Trophoblast cell (in vitro differentiated cells and primary cell): ENCODE results near the gene RRP9.

Source experiments
- DNase-seq, 2 donors: peaks; one replicate each; pipeline ENCODE4 v3.0.0-alpha.2; 2016
- H2AFZ ChIP-seq: 2 replicates; pipeline ENCODE4 v1.6.1; 2013; ENCODE audit warnings: low read length, moderate library complexity, mild to moderate bottlenecking; ENCODE audit not compliant: insufficient read depth, poor library complexity
- H2AK5ac ChIP-seq: 2 replicates; pipeline ENCODE4 v1.6.1; 2013; ENCODE audit warnings: mild to moderate bottlenecking, low read length
- H2BK120ac ChIP-seq: 2 replicates; pipeline ENCODE4 v1.6.1; 2013; ENCODE audit warnings: low read length, mild to moderate bottlenecking, moderate library complexity; ENCODE audit not compliant: insufficient read depth, poor library complexity
- H2BK12ac ChIP-seq: 2 replicates; pipeline ENCODE4 v1.6.1; 2013; ENCODE audit warnings: mild to moderate bottlenecking, low read length, moderate library complexity
- H2BK5ac ChIP-seq: 2 replicates; pipeline ENCODE4 v1.6.1; 2013; ENCODE audit warnings: low read length, low read depth, moderate library complexity, mild to moderate bottlenecking; ENCODE audit not compliant: poor library complexity
- H3K14ac ChIP-seq: 2 replicates; pipeline ENCODE4 v1.6.1; 2013; ENCODE audit warnings: mild to moderate bottlenecking, low read length
- H3K18ac ChIP-seq: 2 replicates; pipeline ENCODE4 v1.6.1; 2013; ENCODE audit warnings: mild to moderate bottlenecking, low read length
- H3K23ac ChIP-seq: 2 replicates; pipeline ENCODE4 v1.6.1; 2013; ENCODE audit warnings: low read length
- H3K27ac ChIP-seq: 2 replicates; pipeline ENCODE4 v1.5.1; 2013; ENCODE audit warnings: low read depth, mild to moderate bottlenecking, inconsistent platforms, low read length, moderate library complexity
- H3K27me3 ChIP-seq: 2 replicates; pipeline ENCODE4 v1.6.1; 2013; ENCODE audit warnings: inconsistent platforms, mild to moderate bottlenecking, low read length, moderate library complexity; ENCODE audit not compliant: insufficient read depth
- H3K36me3 ChIP-seq, 2 experiments: 1 replicate in 1 of 2; 2 replicates in 1 of 2; pipeline ENCODE4 v1.6.1; 2013; ENCODE audit warnings: low read length in 2 of 2, mild to moderate bottlenecking in 2 of 2, moderate library complexity in 1 of 2; ENCODE audit not compliant: insufficient read depth in 2 of 2, control insufficient read depth in 1 of 2
- H3K4ac ChIP-seq: 2 replicates; pipeline ENCODE4 v1.6.1; 2013; ENCODE audit warnings: low read depth, mild to moderate bottlenecking, low read length, moderate library complexity
- H3K4me1 ChIP-seq, 2 experiments: 1 replicate in 1 of 2; 2 replicates in 1 of 2; pipeline ENCODE4 v1.6.1; 2013; ENCODE audit warnings: low read length in 2 of 2, mild to moderate bottlenecking in 2 of 2, moderate library complexity in 1 of 2; ENCODE audit not compliant: insufficient read depth in 2 of 2, control insufficient read depth in 1 of 2
- H3K4me2 ChIP-seq: 2 replicates; pipeline ENCODE4 v1.6.1; 2013; ENCODE audit warnings: inconsistent platforms, mild to moderate bottlenecking, low read length, moderate library complexity
- H3K4me3 ChIP-seq: 2 replicates; pipeline ENCODE4 v1.5.1; 2013; ENCODE audit warnings: mild to moderate bottlenecking, low read depth, low read length, inconsistent platforms
- H3K79me1 ChIP-seq: one replicate; pipeline ENCODE4 v1.6.1; 2013; ENCODE audit warnings: low read length
- H3K79me2 ChIP-seq: 2 replicates; pipeline ENCODE4 v1.6.1; 2013; ENCODE audit warnings: low read length, mild to moderate bottlenecking; ENCODE audit not compliant: control insufficient read depth, insufficient read depth, poor library complexity
- H3K9ac ChIP-seq: 2 replicates; pipeline ENCODE4 v1.6.1; 2013; ENCODE audit warnings: mild to moderate bottlenecking, low read length
- H3K9me3 ChIP-seq: 2 replicates; pipeline ENCODE4 v1.6.1; 2013; ENCODE audit warnings: low read depth, mild to moderate bottlenecking, control low read depth, inconsistent platforms, low read length; ENCODE audit not compliant: insufficient read depth
- H4K12ac ChIP-seq: 2 replicates; pipeline ENCODE4 v1.6.1; 2013; ENCODE audit warnings: low read depth, mild to moderate bottlenecking, low read length, moderate library complexity
- H4K8ac ChIP-seq: 2 replicates; pipeline ENCODE4 v1.6.1; 2013; ENCODE audit warnings: low read depth, mild to moderate bottlenecking, low read length, moderate library complexity
- H4K91ac ChIP-seq: one replicate; pipeline ENCODE4 v1.6.1; 2013; ENCODE audit warnings: low read depth, mild to moderate bottlenecking, low read length, moderate library complexity
- WGBS: extraction: QIAGEN DNeasy Blood & Tissue Kit; methylation state at CpG from one replicate; pipeline ENCODE4 v1.1.7; 2013; ENCODE audit warnings: missing lambda C conversion rate; ENCODE audit not compliant: insufficient read length, insufficient coverage; ENCODE audit errors: extremely low coverage; 5-methylcytosine and 5-hydroxymethylcytosine counted together

Gene RRP9

GRCh38 chr3:51950899-51951298 lies 9.2 kb upstream of the RRP9 start:
- Histone ChIP-seq H3K79me1 (no peaks in the 10 kb centered on the region), H3K79me2 (no peaks in the 10 kb centered on the region), H3K4ac (no peak overlapping the region), H3K4me3 (no peak overlapping the region), H3K27me3 (peaks cover 19% of the 10 kb centered on the region), H3K4me1 (peaks cover 6 to 8% of the 10 kb centered on the region in 2 experiments), H3K14ac (no peak overlapping the region), H3K23ac (no peak overlapping the region), H2AFZ (no peak overlapping the region), H2BK12ac (no peak overlapping the region), H3K4me2 (no peak overlapping the region), H3K27ac (no peak overlapping the region), H2BK5ac (no peak overlapping the region), H4K91ac (no peak overlapping the region), H3K9me3 (peaks cover 2% of the 10 kb centered on the region), H2AK5ac (no peak overlapping the region), H3K18ac (no peak overlapping the region), H3K9ac (no peak overlapping the region), H3K36me3 (no peaks in the 10 kb centered on the region), H4K8ac (no peak overlapping the region), H2BK120ac (no peak overlapping the region), H4K12ac (no peak overlapping the region)
- WGBS, result no CpG with 5 or more reads among the region's 2 CpGs
- DNase-seq, result no peak

- no CpG with 5 or more reads among the region's 5 CpGs for WGBS
- Histone ChIP-seq H3K9ac (no peak overlapping the region), H3K4me2 (no peak overlapping the region)
Observed at GRCh38 chr3:51949121-51949520, 7.4 kb upstream of the RRP9 start.

GRCh38 chr3:51948016-51948580 lies 6.4 kb upstream of the RRP9 start:
- H4K91ac ChIP-seq, result no peak overlapping the region
- no peak overlapping the region for H3K4me2 ChIP-seq
- H3K9ac ChIP-seq, result no peak overlapping the region
- no peak overlapping the region for H2AFZ ChIP-seq
- no peaks in the 10 kb centered on the region for H3K9me3 ChIP-seq
- no peaks in the 10 kb centered on the region for H3K4me1 ChIP-seq
- no peak overlapping the region for H3K18ac ChIP-seq
- no peaks in the 10 kb centered on the region for H3K79me1 ChIP-seq
- no peak overlapping the region for H2BK120ac ChIP-seq
- H4K8ac ChIP-seq, result no peak overlapping the region
- H2BK5ac ChIP-seq, result no peak overlapping the region
- H2AK5ac ChIP-seq, result no peak overlapping the region
- no peaks in the 10 kb centered on the region for H3K27me3 ChIP-seq
- no peaks in the 10 kb centered on the region for H3K79me2 ChIP-seq
- no peak overlapping the region for H3K4me3 ChIP-seq
- no peak for DNase-seq
- H3K36me3 ChIP-seq, result no peaks in the 10 kb centered on the region
- H3K27ac ChIP-seq, result no peak overlapping the region
- H3K4ac ChIP-seq, result no peak overlapping the region
- no peak overlapping the region for H3K23ac ChIP-seq
- H3K14ac ChIP-seq, result no peak overlapping the region
- WGBS, result no CpG with 5 or more reads among the region's 10 CpGs
- no peak overlapping the region for H2BK12ac ChIP-seq
- H4K12ac ChIP-seq, result no peak overlapping the region

More at GRCh38 chr3:51949121-51949520, 7.4 kb upstream of the RRP9 start:
- Histone ChIP-seq H3K36me3 (no peaks in the 10 kb centered on the region), H3K79me2 (no peaks in the 10 kb centered on the region), H3K27ac (no peak overlapping the region), H3K14ac (no peak overlapping the region), H2BK12ac (no peak overlapping the region), H3K9me3 (no peaks in the 10 kb centered on the region), H4K91ac (no peak overlapping the region), H3K27me3 (peaks cover 8% of the 10 kb centered on the region), H3K23ac (no peak overlapping the region), H3K18ac (no peak overlapping the region), H3K4me3 (no peak overlapping the region), H2BK120ac (no peak overlapping the region), H2AFZ (no peak overlapping the region), H2BK5ac (no peak overlapping the region), H3K4ac (no peak overlapping the region), H3K79me1 (no peaks in the 10 kb centered on the region), H4K8ac (no peak overlapping the region), H3K4me1 (no peaks in the 10 kb centered on the region), H4K12ac (peak overlapping the region; percentile 7), H2AK5ac (no peak overlapping the region)
- DNase-seq, result no peak

GRCh38 chr3:51947215-51947900 lies 5.7 kb upstream of the RRP9 start:
- Histone ChIP-seq H3K18ac (no peak overlapping the region), H3K14ac (no peak overlapping the region), H3K23ac (no peak overlapping the region), H2BK120ac (no peak overlapping the region), H3K9me3 (no peaks in the 10 kb centered on the region), H3K4ac (no peak overlapping the region), H3K9ac (no peak overlapping the region), H3K27me3 (no peaks in the 10 kb centered on the region), H2BK12ac (no peak overlapping the region), H3K4me1 (peaks cover 2 to 4% of the 10 kb centered on the region in 2 experiments), H3K4me2 (no peak overlapping the region), H3K27ac (no peak overlapping the region), H3K79me1 (peaks cover 2% of the 10 kb centered on the region), H3K79me2 (peaks cover 2% of the 10 kb centered on the region), H4K8ac (no peak overlapping the region), H4K12ac (no peak overlapping the region), H4K91ac (no peak overlapping the region), H2AK5ac (no peak overlapping the region), H3K4me3 (no peak overlapping the region), H3K36me3 (no peaks in the 10 kb centered on the region), H2AFZ (no peak overlapping the region), H2BK5ac (no peak overlapping the region)
- DNase-seq, result no peak
- WGBS, result no CpG with 5 or more reads among the region's 13 CpGs
